GM04503 (cell line): Measurements from ENCODE around the gene SPRR5.
A peak's percentile ranks its signal among the peaks of the same experiment; 100 is the strongest.

ENCODE experiments used
- DNase-seq: peaks from one replicate; pipeline ENCODE4 v3.0.0-alpha.2; 2012; ENCODE audit warnings: low read depth

Gene SPRR5

DNA sequence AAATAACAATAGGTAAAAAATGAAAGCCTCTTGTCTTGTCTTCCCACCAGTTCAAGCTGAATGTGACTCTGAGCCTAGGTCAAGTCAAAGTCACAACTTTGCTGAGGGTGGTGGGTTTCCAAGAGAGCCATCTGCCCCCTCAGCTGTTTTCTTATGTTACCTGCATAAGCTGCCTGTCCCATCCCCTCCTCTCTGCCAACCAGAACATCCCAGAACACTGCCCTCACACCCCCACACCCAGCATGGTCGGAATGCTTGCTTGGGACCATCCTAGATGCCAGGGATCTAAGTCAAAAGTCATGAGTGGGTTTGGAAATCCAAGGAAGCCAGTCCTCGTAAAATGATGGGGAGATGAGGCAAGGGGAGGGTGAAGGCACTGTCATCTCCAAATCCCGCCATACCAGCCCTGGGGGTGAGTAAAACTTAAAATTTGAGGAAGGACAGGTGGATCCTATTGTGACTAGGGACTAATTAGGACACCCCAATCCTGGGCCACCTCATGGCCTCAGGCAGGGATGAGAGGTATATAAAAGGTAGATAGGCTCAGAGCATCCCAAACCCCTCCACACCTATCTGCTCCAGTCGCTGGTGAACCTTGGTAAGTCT is at the start of gene SPRR5:
Gene SPRR5 (plus strand): TSS at position 556 of the 606 bp plus-strand sequence. CDS start 1,349 bp downstream, outside the sequence.
- no peak for DNase-seq

DNA sequence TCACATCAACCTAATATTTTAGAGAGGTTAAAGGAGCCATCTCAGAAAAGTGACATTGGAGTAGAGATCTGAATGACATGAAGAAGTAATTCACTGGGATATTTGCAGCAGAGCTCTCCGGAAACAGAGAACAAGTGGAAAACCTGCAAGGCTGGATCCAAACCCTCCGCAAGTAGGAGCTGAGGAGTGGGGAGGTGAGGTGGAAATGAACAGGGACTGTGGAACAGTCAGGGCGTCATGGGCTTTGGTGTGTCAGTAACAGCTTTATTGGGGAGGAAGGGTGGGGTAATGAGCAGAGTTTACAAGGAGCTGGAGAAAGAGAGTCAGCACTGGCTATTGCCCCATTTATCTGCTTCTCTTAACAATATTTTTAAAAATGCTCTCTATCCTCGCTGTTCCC is 48.0 kb upstream of the SPRR5 start:
- DNase-seq: no peak

DNA sequence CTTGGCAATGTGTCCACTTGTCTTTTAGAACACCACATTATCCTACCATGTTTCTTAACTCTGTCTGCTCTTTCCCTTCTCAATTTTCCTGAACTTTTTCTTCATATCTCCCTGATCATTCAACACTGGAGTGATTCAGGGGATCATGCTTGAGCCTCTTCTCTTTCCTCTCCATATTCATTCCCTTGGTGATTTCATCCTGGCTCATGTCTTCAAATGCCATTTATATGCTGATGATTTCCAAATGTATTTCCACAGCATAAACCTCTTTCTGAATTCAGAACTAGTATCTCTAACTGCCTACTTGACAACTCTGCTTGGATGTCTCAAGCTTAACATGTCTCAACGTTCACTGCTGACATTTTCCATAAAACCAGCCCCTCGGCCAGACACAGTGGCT is 47.1 kb upstream of the SPRR5 start:
- no peak for DNase-seq

- DNase-seq: no peak
Measured at GRCh38 chr1:152901631-152902030, 45.4 kb upstream of the SPRR5 start.

DNA sequence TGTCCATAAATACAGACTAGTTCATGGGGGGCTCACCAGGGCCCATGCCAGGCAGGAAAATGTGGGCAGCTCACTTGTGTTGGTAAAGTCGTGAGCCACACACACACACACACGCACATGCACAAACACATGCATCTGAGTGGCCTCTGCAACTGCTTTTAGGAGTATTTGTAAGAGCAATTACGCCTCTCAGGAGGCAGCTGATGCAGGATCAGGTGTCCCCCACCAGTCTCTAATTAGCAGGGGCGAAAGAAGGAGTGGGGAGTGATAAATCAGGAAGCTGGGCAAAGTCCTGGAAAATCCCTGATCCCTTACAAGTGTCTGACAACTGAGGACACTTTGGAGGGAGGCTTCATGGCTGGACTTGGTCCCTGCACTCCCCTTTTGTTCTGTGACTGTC is 44.4 kb upstream of the SPRR5 start:
- no peak for DNase-seq

DNA sequence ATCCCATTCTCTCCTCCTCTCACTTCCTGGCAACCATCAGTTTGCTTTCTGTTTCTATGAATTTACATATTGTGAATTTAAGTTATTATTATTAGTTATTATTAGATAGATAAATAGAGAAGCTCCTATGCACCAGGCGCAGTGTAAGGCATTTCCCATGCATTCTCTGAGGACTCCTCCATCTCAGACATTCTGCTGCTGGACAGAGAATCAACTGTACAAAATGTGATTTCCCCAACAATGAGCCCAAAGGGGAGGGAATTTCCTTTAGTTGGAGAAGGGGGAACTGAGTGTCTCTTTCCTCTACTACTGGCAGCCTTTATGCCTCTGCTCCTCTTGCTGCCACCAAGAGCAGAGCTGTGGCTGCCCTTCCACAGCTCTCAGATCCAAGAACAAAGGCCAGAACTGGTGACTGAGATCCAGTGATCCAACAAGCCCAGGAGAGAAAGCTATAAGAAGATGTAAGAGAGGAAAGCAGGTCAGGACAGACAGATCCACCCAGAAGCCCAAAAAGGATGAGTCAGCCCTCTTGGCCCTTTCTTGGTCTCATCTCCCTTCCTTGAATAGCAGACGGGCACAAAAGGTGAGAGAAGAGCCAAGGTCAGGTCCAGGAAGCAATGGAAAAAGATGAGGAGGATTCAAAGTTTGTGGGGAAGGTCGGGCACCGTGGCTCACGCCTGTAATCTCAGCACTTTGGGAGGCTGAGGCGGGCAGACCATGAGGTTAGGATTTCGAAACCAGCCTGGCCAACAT is 42.1 kb upstream of the SPRR5 start:
- no peak for DNase-seq

GRCh38 chr1:152906023-152906565 is 40.9 kb upstream of the SPRR5 start:
- peak; percentile 87 for DNase-seq

DNA sequence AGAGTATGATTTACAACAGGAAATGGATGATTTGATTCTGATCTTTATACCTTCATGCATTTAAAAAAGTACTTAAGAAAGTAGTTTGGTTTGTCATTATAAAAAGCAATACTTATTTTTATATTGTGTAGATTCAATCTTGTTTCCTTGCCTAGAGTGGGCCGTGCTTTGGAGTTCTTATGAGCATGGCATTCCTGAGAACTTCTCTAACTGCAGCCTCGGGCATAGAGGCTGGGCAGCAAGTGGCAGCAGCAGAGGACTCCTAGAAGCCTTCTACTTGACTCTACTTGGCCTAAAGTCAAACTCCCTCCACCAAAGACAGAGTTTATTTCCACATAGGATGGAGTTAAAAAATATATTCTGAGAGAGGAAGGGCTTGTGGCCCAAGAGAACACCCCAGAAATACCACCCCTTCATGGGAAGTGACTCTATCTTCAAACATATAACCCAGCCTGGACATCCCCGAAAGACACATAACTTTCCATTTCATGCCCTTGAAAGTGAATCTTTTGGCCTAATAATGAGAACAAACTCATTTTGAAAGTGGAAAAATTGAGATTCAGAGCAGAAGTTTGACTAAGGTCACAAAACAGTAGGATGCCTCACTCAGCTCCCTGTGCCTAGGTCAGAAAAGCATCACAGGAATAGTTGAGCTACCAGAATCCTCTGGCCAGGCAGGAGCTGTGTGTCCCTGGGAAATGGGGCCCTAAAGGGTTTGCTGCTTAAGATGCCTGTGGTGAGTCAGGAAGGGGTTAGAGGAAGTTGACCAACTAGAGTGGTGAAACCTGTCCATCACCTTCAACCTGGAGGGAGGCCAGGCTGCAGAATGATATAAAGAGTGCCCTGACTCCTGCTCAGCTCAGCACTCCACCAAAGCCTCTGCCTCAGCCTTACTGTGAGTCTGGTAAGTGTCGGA is 39.1 kb upstream of the SPRR5 start, which contains the start of gene IVL:
Gene IVL (plus strand): TSS at position 861 of the 916 bp plus-strand sequence. CDS start 1,252 bp downstream, outside the sequence.
- no peak for DNase-seq

DNA sequence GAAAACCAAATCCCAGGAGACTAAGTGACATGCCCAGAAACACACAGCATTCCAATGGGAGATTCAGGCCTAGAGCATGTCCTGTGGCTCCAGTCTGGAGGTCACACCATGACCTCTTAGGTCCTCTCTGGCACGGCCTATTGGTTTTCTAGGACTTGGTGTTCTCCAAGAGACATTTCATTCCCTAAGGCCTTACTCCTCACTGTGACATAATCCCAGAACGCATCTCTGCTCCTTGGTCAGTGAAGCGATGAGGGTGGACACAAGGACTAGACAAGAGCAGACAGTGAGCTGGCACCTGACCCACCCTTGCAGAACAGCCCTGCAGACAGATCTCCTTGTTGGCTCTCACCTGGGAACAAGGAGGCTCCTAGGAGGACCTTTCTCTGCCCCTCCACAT is 37.8 kb upstream of the SPRR5 start:
- DNase-seq: no peak

DNA sequence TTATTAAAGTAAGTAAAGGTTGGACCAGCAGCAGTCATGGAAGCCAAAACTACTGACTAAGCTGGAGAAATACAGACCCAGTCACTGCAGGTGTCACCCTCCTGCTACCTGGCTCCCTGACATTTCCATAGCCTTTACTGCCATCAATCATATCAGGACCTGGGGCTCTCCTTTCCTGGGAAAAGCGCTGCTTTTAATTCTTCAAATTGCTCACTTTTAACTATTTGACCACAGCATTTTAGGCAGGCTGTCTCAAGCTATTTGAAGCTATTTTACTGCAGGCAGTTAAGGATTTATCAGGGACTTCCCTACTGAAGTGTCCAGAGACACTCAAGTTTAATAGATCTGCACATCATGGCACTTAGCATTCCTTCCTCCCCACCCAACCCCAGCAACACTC is 34.5 kb upstream of the SPRR5 start:
- DNase-seq: no peak

GRCh38 chr1:152912900-152913299 is 34.1 kb upstream of the SPRR5 start:
- no peak for DNase-seq

GRCh38 chr1:152917794-152918193 is 29.2 kb upstream of the SPRR5 start:
- DNase-seq: no peak

- DNase-seq: no peak
Measured at GRCh38 chr1:152919071-152919470, 27.9 kb upstream of the SPRR5 start.

- no peak for DNase-seq
Measured at GRCh38 chr1:152924191-152924590, 22.8 kb upstream of the SPRR5 start.

DNA sequence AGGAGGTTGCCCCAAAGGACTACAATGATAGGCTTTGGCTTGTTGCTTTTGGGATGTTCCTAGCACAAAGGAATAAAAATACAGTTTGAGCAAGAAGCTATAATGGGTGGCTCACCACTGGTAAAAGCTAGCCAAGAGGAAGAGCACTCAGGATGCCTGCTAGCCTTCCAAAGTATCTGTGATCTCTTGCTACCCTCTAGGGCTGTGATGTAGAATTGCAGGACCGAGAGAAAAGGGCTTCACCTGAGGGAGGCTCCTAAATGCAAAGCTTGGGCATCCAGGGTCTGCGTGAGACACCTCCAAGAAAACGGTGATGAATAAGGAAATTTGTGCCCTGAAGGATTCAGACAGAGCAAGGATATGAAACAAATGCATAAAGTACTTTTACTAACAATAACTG is 20.9 kb upstream of the SPRR5 start:
- no peak for DNase-seq

DNA sequence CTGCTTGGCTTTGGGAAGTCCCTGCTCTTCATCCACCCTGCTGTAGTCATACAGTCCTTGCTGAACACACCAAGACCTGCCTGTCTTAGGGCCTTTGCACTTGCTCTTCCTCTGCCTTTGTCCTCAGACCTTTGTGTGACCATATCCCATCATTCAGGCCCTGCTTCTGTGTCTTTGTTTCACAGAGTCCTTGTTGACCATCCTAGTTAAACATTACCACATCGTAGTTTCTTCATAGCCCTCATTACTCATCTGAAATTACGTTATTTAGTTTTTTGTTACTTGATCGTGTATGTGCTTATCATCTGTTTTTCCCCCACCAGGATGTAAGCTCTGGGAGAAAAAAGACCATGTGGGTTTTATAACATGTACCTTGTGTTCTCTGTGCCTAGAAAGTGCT is 18.3 kb upstream of the SPRR5 start:
- no peak for DNase-seq

DNA sequence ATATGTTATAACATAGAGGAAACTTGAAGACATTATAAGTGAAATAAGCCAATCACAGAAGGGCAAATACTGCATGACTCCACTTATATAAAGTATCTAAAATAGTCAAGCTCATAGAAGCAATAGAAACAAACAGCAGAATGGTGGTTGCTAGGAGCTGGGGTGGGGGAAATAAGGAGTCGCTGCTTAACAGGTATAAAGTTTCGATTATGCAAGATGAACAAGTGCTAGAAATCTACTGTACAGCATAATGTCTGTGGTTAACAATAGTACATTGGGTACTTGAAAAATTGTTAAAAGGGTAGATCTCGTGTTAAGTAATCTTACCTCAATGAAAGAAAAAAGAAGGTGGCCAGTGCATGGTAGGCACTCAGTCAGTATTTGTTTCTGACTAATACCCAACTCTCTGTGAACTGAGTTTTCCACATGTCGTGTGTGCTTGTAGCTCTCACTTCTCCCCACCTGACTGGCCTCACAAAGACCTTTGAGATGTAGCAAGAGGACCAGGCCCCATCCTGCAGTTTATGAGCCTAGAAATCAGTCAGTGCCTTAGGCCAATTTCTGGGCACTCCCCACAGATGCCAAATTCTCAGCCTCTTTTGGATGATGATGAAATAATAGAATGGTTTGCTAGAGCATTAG is 14.7 kb upstream of the SPRR5 start:
- DNase-seq: no peak

DNA sequence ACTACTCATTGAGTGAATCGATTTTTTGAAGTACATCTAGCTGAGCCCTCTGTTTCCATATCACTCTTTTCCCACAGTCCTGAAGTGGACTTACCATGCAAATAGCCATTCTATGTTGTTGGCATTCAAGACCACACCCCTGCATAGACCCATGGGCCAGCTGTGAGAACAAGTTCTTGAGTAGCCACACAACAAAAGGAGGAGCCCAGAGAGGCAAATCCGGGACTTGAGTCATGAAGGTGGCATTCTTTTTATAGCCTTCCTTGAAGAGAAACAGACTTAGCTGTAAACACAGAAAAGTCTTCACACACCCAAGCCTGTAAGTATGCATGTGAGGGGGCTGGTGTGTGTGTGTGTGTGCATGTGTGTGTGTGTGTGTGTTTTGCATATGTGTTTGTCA is 13.8 kb upstream of the SPRR5 start:
- DNase-seq: no peak

GRCh38 chr1:152940614-152941013 is 6.4 kb upstream of the SPRR5 start:
- no peak for DNase-seq

- DNase-seq: no peak
Measured at GRCh38 chr1:152941037-152941711, 5.8 kb upstream of the SPRR5 start.

DNA sequence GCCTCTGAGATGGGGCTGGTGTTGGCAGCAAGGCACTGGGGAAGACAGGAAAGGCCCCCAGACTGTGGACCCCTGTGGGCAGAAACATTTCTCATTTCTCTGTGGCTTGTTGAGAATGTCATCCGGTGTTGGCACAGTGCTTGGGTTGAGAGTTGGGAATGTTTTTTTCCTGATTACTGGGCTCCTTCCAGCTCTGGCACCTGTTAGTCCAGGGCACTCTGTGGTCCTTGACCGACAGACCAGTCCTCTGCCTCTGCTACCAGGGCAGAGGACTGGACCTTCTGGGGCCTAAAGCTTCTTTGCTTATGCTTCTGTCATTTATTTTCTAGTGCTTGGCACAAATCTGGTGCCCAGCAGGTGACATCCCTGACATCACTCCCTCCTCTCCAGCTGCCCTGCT is 4.8 kb upstream of the SPRR5 start:
- no peak for DNase-seq
